ENCODE measurements around the gene SMARCAL1. TPM values are rescaled to one million over a fixed set of nuclear protein-coding genes. Genes with fewer than 3 reads are reported as not detected.

Gene SMARCAL1
- total RNA-seq, 1 donor from 2014 or later: 23.6 TPM

GRCh38 chr2:216404010-216404618, 8.2 kb upstream of the SMARCAL1 start:
- Mint-ChIP-seq H3K27ac (ENCODE audit: unreplicated experiment) (no peak overlapping the region), H3K9me3 (ENCODE audit: unreplicated experiment) (no peaks in the 10 kb centered on the region), H3K4me1 (ENCODE audit: unreplicated experiment) (no peaks in the 10 kb centered on the region), H3K4me3 (ENCODE audit: unreplicated experiment) (no peak overlapping the region), H3K27me3 (ENCODE audit: unreplicated experiment) (no peaks in the 10 kb centered on the region), H3K36me3 (ENCODE audit: unreplicated experiment) (no peaks in the 10 kb centered on the region)
- no peak for DNase-seq (ENCODE audit: extremely low spot score, unreplicated experiment)
- TF ChIP-seq CTCF (IDR thresholded peaks at IDR 0.05): peak; percentile 79

GRCh38 chr2:216405588-216405987, 6.7 kb upstream of the SMARCAL1 start:
- Mint-ChIP-seq H3K27ac (ENCODE audit: unreplicated experiment) (no peak overlapping the region), H3K9me3 (ENCODE audit: unreplicated experiment) (no peaks in the 10 kb centered on the region), H3K4me3 (ENCODE audit: unreplicated experiment) (no peak overlapping the region), H3K36me3 (ENCODE audit: unreplicated experiment) (no peaks in the 10 kb centered on the region), H3K4me1 (ENCODE audit: unreplicated experiment) (no peaks in the 10 kb centered on the region), H3K27me3 (ENCODE audit: unreplicated experiment) (no peaks in the 10 kb centered on the region)
- DNase-seq (ENCODE audit: extremely low spot score, unreplicated experiment): no peak
- no peak for TF ChIP-seq CTCF (IDR thresholded peaks at IDR 0.05)

- no peaks in the 10 kb centered on the region for H3K9me3 Mint-ChIP-seq (ENCODE audit: unreplicated experiment)
- H3K27ac Mint-ChIP-seq (ENCODE audit: unreplicated experiment): no peak overlapping the region
- no peaks in the 10 kb centered on the region for H3K27me3 Mint-ChIP-seq (ENCODE audit: unreplicated experiment)
- no peak for TF ChIP-seq CTCF (IDR thresholded peaks at IDR 0.05)
- no peaks in the 10 kb centered on the region for H3K36me3 Mint-ChIP-seq (ENCODE audit: unreplicated experiment)
- no peak for DNase-seq (ENCODE audit: extremely low spot score, unreplicated experiment)
- H3K4me3 Mint-ChIP-seq (ENCODE audit: unreplicated experiment): no peak overlapping the region
- peaks cover 3% of the 10 kb centered on the region for H3K4me1 Mint-ChIP-seq (ENCODE audit: unreplicated experiment)
Measured at GRCh38 chr2:216406826-216407225, 5.5 kb upstream of the SMARCAL1 start.

- Mint-ChIP-seq H3K4me1 (ENCODE audit: unreplicated experiment) (peaks cover 12% of the 10 kb centered on the region), H3K27me3 (ENCODE audit: unreplicated experiment) (no peaks in the 10 kb centered on the region), H3K27ac (ENCODE audit: unreplicated experiment) (no peak overlapping the region), H3K4me3 (ENCODE audit: unreplicated experiment) (no peak overlapping the region), H3K9me3 (ENCODE audit: unreplicated experiment) (no peaks in the 10 kb centered on the region), H3K36me3 (ENCODE audit: unreplicated experiment) (no peaks in the 10 kb centered on the region)
- no peak for TF ChIP-seq CTCF (IDR thresholded peaks at IDR 0.05)
- no peak for DNase-seq (ENCODE audit: extremely low spot score, unreplicated experiment)
Measured at GRCh38 chr2:216408426-216409290, 3.6 kb upstream of the SMARCAL1 start.

- H3K27me3 Mint-ChIP-seq (ENCODE audit: unreplicated experiment): no peaks in the 10 kb centered on the region
- no peak for TF ChIP-seq CTCF (IDR thresholded peaks at IDR 0.05)
- no peak overlapping the region for H3K4me3 Mint-ChIP-seq (ENCODE audit: unreplicated experiment)
- no peaks in the 10 kb centered on the region for H3K9me3 Mint-ChIP-seq (ENCODE audit: unreplicated experiment)
- no peak for DNase-seq (ENCODE audit: extremely low spot score, unreplicated experiment)
- H3K36me3 Mint-ChIP-seq (ENCODE audit: unreplicated experiment): peaks cover 3% of the 10 kb centered on the region
- peaks cover 12% of the 10 kb centered on the region for H3K4me1 Mint-ChIP-seq (ENCODE audit: unreplicated experiment)
- H3K27ac Mint-ChIP-seq (ENCODE audit: unreplicated experiment): no peak overlapping the region
Measured at GRCh38 chr2:216410550-216410949, 1.7 kb upstream of the SMARCAL1 start.

Measured in osteocyte (in vitro differentiated cells).